Calu3 (cell line): Measurements from ENCODE around the gene CSMD2. TPM values are rescaled to one million over a fixed set of nuclear protein-coding genes. Genes with fewer than 3 reads are reported as not detected.

Experiments used
- BruUV-seq: library from RNA; stranded (reverse); fragments of 400-500 nt; replicated peaks from 2 replicates; lab custom pipeline; 2021; lab: Mats Ljungman, UMichigan
- CTCF ChIA-PET: fragments of 300-600 bp; sonication (Branson Sonifier 250); formaldehyde crosslinking; loops from one replicate; lab custom pipeline; 2022; ENCODE audit warnings: antibody characterized with exemption; lab: Charles Lee
- DNase-seq: peaks from one replicate; pipeline ENCODE4 v3.0.0; 2022
- H3K27ac Mint-ChIP-seq: one replicate; pipeline ENCODE4 v1.8.0; 2022; ENCODE audit warnings: mixed read lengths; ENCODE audit not compliant: unreplicated experiment
- H3K27me3 Mint-ChIP-seq: one replicate; pipeline ENCODE4 v1.8.0; 2022; ENCODE audit warnings: mixed read lengths; ENCODE audit not compliant: unreplicated experiment
- H3K36me3 Mint-ChIP-seq: one replicate; pipeline ENCODE4 v1.8.0; 2022; ENCODE audit warnings: mild to moderate bottlenecking, moderate library complexity, mixed read lengths; ENCODE audit not compliant: insufficient read depth, unreplicated experiment
- H3K4me1 Mint-ChIP-seq: one replicate; pipeline ENCODE4 v1.8.0; 2022; ENCODE audit warnings: mild to moderate bottlenecking, low read depth, mixed read lengths; ENCODE audit not compliant: unreplicated experiment
- H3K4me3 Mint-ChIP-seq: one replicate; pipeline ENCODE4 v1.8.0; 2022; ENCODE audit warnings: mild to moderate bottlenecking, low read depth, moderate library complexity, mixed read lengths; ENCODE audit not compliant: unreplicated experiment
- H3K9me3 Mint-ChIP-seq: one replicate; pipeline ENCODE4 v1.8.0; 2022; ENCODE audit warnings: low read depth, mixed read lengths; ENCODE audit not compliant: unreplicated experiment
- CTCF ChIP-seq: fragments of 200-600 bp; IDR thresholded peaks from one replicate; pipeline ENCODE4 v1.8.0; 2022; ENCODE audit warnings: antibody characterized with exemption; ENCODE audit not compliant: unreplicated experiment
- intact Hi-C: fragments of 100-400 bp; cut with micrococcal nuclease; formaldehyde crosslinking; loops from one replicate; pipeline ENCODE4 v1.10.0; 2022; ENCODE audit not compliant: unreplicated experiment
- total RNA-seq: library from RNA; stranded (reverse); gene quantifications from 2 replicates; pipeline ENCODE4 v1.2.3, GENCODE V29; 2022

The CSMD2 gene
- total RNA-seq, 1 experiment from 2014 or later = not detected

DNA sequence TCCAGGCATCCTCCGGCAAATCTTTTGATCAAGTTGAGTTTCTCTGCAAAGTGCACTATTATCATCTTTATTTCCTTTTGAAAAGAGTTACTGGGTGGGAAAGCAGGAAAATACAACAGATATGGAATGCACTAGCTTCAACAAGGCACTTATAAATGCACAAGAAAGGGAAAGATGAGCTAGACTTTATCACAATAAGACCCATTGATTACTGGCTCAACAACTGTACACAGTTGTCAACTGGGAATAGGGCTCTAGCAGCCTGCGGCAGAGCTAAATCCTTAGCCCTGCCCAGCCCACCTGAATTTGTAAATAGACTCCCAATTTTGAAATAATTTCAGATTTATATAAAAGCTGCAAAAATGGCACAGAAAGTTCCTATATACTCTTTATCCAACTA is 111.4 kb downstream of the CSMD2 start:
- peaks cover 3% of the 10 kb centered on the region for H3K9me3 Mint-ChIP-seq
- no peaks in the 10 kb centered on the region for H3K27me3 Mint-ChIP-seq
- BruUV-seq = no TSS peak
- H3K4me3 Mint-ChIP-seq = no peak overlapping the region
- TF ChIP-seq CTCF = no peak
- intact Hi-C loops = no loop called here
- CTCF ChIA-PET = no interaction called here
- H3K27ac Mint-ChIP-seq = no peak overlapping the region
- no peak for DNase-seq
- H3K36me3 Mint-ChIP-seq = no peaks in the 10 kb centered on the region
- no peaks in the 10 kb centered on the region for H3K4me1 Mint-ChIP-seq

GRCh38 chr1:34052565-34052964 is 112.5 kb downstream of the CSMD2 start:
- no peak for DNase-seq
- CTCF ChIA-PET = no interaction called here
- intact Hi-C loops = no loop called here
- H3K36me3 Mint-ChIP-seq = no peaks in the 10 kb centered on the region
- H3K9me3 Mint-ChIP-seq = peaks cover 3% of the 10 kb centered on the region
- no peak overlapping the region for H3K4me3 Mint-ChIP-seq
- H3K4me1 Mint-ChIP-seq = no peaks in the 10 kb centered on the region
- no peak for TF ChIP-seq CTCF
- H3K27ac Mint-ChIP-seq = no peak overlapping the region
- no peaks in the 10 kb centered on the region for H3K27me3 Mint-ChIP-seq
- BruUV-seq = no TSS peak

- no peak for TF ChIP-seq CTCF
- H3K36me3 Mint-ChIP-seq = no peaks in the 10 kb centered on the region
- intact Hi-C loops = no loop called here
- H3K9me3 Mint-ChIP-seq = peaks cover 9% of the 10 kb centered on the region
- no peak for DNase-seq
- no peak overlapping the region for H3K4me3 Mint-ChIP-seq
- H3K27me3 Mint-ChIP-seq = no peaks in the 10 kb centered on the region
- CTCF ChIA-PET = no interaction called here
- BruUV-seq = no TSS peak
- no peak overlapping the region for H3K27ac Mint-ChIP-seq
- no peaks in the 10 kb centered on the region for H3K4me1 Mint-ChIP-seq
Observed at GRCh38 chr1:34050709-34051485, 114.1 kb downstream of the CSMD2 start.

GRCh38 chr1:34049994-34050393 is 115.0 kb downstream of the CSMD2 start:
- TF ChIP-seq CTCF = no peak
- Mint-ChIP-seq H3K4me3 (no peak overlapping the region), H3K27ac (no peak overlapping the region), H3K9me3 (peaks cover 8% of the 10 kb centered on the region), H3K27me3 (no peaks in the 10 kb centered on the region), H3K4me1 (no peaks in the 10 kb centered on the region), H3K36me3 (no peaks in the 10 kb centered on the region)
- intact Hi-C loops = no loop called here
- CTCF ChIA-PET = no interaction called here
- no TSS peak for BruUV-seq
- no peak for DNase-seq
